ENCODE measurements around the gene XYLT1. TPM values are rescaled to one million over a fixed set of nuclear protein-coding genes. Genes with fewer than 3 reads are reported as not detected.

XYLT1 gene
- total RNA-seq, 2 donors from 2014 or later: 14.4 to 31.3 TPM

- H3K4me3 ChIP-seq: no peak overlapping the region
- H3K4me1 ChIP-seq: peaks cover 0 to 24% of the 10 kb centered on the region in 2 donors
- no peak for DNase-seq (ENCODE audit: low spot score)
- no peaks in the 10 kb centered on the region for H3K36me3 ChIP-seq
- no peaks in the 10 kb centered on the region for H3K9me3 ChIP-seq
- H3K27ac ChIP-seq: no peak overlapping the region
- H3K27me3 ChIP-seq: no peaks in the 10 kb centered on the region
- no peak for TF ChIP-seq CTCF (IDR thresholded peaks at IDR 0.05)
Measured at GRCh38 chr16:17431968-17432625, 38.7 kb downstream of the XYLT1 start.

DNA sequence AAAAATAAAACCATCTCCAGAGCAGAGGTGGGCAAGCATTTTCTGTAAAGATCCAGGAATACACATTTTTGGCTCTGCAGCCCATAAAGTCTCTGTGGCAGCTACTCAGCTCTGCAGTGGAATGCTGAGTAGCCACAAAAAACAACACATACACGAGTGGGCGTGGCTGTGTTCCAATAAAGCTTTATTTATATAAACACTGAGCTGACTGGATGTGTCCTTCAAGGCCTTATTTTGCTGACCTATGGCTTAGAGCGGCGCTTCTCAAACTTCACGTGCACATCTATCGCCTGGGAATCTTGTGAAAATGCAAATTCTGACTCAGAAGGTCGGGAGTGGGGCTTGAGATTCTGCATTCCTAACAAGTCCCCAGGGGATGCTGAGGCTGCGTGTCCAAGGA is 39.7 kb downstream of the XYLT1 start:
- H3K4me1 ChIP-seq: peaks cover 0 to 14% of the 10 kb centered on the region in 2 donors
- no peak overlapping the region for H3K27ac ChIP-seq
- H3K36me3 ChIP-seq: no peaks in the 10 kb centered on the region
- H3K9me3 ChIP-seq: no peaks in the 10 kb centered on the region
- DNase-seq (ENCODE audit: low spot score): no peak
- no peak overlapping the region for H3K4me3 ChIP-seq
- no peaks in the 10 kb centered on the region for H3K27me3 ChIP-seq
- no peak for TF ChIP-seq CTCF (IDR thresholded peaks at IDR 0.05)

DNA sequence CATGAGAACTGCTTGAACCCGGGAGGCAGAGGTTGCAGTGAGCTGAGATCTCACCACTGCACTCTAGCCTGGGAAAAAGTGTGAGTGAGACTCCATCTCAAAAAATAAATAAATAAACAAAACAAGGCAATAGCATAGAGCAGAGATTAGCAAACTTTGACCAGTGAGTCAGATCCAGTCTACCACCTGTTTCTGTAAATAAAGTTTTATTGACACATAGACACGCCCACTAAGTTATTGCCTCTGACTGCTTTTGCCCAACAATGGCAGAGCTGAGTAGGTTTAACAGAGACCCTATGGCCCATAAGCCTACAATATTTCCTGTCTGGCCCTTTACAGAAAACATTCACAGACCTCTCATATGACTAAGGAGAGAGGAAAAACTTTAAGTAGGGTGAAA is 44.3 kb downstream of the XYLT1 start:
- no peaks in the 10 kb centered on the region for H3K36me3 ChIP-seq
- H3K27ac ChIP-seq: no peak overlapping the region
- no peaks in the 10 kb centered on the region for H3K27me3 ChIP-seq
- no peaks in the 10 kb centered on the region for H3K4me1 ChIP-seq
- TF ChIP-seq CTCF (IDR thresholded peaks at IDR 0.05): no peak
- H3K4me3 ChIP-seq: no peak overlapping the region
- no peak for DNase-seq (ENCODE audit: low spot score)
- H3K9me3 ChIP-seq: no peaks in the 10 kb centered on the region

- Histone ChIP-seq H3K4me3 (no peak overlapping the region), H3K36me3 (no peaks in the 10 kb centered on the region), H3K4me1 (no peaks in the 10 kb centered on the region), H3K27ac (no peak overlapping the region), H3K27me3 (no peaks in the 10 kb centered on the region), H3K9me3 (no peaks in the 10 kb centered on the region)
- no peak for DNase-seq (ENCODE audit: low spot score)
- TF ChIP-seq CTCF (IDR thresholded peaks at IDR 0.05): no peak
Measured at GRCh38 chr16:17424771-17425170, 46.0 kb downstream of the XYLT1 start.

DNA sequence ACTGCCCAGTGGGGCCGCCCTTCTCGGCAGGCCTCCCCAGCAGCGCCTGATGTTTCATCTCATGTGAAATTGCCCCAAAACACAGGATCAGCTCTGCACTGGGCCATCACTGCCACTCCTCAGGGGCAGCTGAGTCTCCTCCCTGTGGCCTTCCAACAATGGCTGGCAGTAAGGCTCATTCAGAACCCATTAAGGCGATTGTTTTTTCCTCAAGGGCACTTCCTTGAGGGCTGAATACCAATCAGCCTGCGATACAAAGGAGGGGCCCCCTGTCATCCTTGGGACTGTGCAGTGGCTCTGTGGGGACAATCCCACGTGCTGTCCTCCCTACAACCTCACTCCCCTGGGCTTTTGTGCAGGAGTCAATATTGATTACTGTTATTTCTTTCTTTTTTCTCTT is 47.5 kb downstream of the XYLT1 start:
- Histone ChIP-seq H3K36me3 (no peaks in the 10 kb centered on the region), H3K27me3 (no peaks in the 10 kb centered on the region), H3K9me3 (no peaks in the 10 kb centered on the region), H3K4me1 (no peaks in the 10 kb centered on the region), H3K4me3 (no peak overlapping the region), H3K27ac (no peak overlapping the region)
- TF ChIP-seq CTCF (IDR thresholded peaks at IDR 0.05): no peak
- DNase-seq (ENCODE audit: low spot score): no peak

DNA sequence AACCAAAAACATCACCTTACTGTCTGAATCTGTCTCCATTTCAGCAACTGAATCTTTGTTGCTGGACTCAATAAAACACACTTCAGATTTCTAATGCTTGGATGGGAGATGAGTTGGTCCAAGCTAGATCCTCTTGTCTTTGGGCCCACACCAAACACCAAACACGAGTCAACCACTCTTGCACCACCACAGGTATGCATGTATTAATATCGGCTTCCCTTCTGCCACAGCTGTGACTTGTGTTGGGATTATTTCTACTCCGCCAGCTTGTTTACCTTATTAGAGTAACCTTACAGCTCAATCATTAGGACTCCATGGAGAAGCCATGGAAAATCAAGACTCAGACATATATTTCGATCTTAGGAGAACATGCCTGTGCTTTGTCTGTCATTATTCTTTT is 49.9 kb downstream of the XYLT1 start:
- TF ChIP-seq CTCF (IDR thresholded peaks at IDR 0.05): no peak
- Histone ChIP-seq H3K4me1 (peaks cover 0 to 17% of the 10 kb centered on the region in 2 donors), H3K4me3 (no peak overlapping the region), H3K27me3 (no peaks in the 10 kb centered on the region), H3K9me3 (no peaks in the 10 kb centered on the region), H3K27ac (no peak overlapping the region), H3K36me3 (no peaks in the 10 kb centered on the region)
- no peak for DNase-seq (ENCODE audit: low spot score)
